ENCODE results near the gene GPR135.

- TF ChIP-seq CTCF (IDR thresholded peaks at IDR 0.05; ENCODE audit: insufficient read depth, low read depth, low read length) (no peak), EZH2 (IDR thresholded peaks at IDR 0.05; ENCODE audit: insufficient read depth, low read length) (no peak)
Observed at GRCh38 chr14:59458486-59458885, 6.7 kb downstream of the GPR135 start.
